Stimulated activated CD8-positive, alpha-beta memory T cell treated with anti-CD3 and anti-CD28 coated beads, Interleukin-7, amount 100 ng/mL, for 24 hours (primary cell): ENCODE measurements around the gene DUSP8.

Experiments
- DNase-seq: peaks from one replicate; pipeline ENCODE4 v3.0.0-alpha.2; 2020; ENCODE audit warnings: low read depth

The DUSP8 gene

GRCh38 chr11:1565904-1566247 lies 6.2 kb downstream of the DUSP8 start:
- DNase-seq = no peak

GRCh38 chr11:1565173-1565903 lies 6.7 kb downstream of the DUSP8 start:
- no peak for DNase-seq

DNA sequence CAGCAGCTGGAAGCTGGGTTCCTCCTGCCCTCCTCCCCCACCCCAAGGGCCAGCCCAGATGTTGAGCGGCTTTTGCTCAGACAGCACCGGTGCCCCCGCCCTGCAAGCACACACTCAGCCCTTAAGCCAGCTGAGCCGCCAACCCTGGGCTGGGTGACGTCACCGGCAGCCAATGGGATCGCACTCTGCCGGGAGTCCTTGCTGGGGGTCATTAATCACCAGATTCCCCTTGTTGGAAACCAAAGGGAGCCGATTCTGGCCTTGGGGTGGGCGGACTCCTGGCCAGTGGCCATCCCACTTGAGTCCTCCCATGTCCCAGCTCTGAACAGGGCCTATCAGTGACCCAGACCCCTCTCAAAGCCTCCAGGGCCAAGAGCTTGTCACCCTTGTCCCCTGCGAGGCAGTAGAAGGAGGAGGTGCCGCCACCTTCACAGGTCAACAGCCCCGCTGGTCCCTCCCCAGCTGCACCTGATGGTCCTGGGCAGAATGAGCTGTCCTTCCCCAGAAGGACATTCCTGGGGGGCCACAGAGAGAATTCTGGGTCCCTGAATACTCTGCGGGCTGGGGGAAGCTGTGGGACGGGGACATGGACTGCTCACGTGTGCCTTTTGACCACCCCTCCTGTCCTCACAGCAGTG lies 7.4 kb downstream of the DUSP8 start:
- no peak for DNase-seq

DNA sequence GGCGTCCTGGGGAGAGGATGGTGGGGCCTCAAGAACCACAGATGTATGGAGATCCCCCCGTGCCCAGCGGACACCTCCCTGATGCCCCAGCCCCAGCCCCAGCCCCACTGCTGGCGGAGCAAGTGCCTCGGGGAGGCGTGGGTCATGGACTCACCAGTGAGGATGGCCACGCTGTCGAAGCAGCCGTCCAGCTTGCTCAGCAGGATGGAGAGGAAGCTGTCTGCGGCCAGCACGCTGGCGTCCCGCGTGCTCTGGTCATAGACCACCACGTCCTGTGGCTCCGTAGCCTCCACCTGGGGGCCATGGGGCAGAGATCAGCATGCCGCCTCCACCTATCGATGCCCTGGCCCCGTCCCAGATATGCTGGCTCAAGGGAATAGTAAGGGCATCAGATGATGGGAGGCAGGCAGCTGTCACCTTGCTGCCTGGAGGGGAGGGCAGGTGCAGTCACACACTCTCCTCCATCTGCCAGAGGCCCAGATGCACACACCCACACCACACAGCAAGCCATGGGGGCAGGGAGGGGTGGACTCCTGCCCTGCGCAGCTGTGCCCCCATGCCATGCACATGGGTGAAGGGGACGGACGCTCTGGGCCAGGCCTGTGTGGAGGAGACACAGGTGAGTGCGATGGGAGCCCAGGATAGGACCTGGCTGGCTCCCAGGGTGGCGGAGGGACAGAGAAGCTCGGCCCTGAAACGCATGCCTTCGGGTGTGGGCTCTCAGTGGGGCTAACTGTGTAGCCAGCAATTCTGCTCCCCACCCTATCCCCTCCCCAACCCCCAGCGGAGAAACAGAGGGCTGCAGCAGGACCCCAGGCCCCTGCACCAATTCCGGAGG lies 8.2 kb downstream of the DUSP8 start:
- no peak for DNase-seq

DNA sequence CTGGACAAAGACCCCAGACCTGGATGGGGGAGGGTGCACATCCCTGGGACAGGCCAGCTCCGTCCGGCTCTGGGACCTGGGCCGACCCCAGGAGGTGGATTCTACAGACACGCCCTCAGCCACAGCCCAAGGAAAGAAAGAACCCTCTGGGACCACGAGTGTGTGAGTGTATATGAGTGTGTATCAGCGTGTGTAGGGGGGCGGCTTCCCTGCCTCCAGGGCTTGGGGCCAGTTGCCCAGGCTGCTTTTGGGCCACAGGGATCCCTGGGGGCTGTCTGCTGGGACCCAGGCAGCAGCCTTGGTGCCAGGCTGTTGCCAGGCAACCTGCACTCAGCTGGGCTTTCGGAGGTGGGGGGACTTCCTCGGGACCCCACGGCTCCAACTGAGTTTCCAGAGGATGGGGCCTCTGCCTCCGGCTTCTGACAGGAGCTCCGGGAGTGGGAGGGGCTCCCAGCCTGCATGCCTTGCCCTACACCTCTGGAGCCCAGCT lies 8.9 kb downstream of the DUSP8 start:
- DNase-seq = no peak

GRCh38 chr11:1562469-1563148 lies 9.5 kb downstream of the DUSP8 start:
- no peak for DNase-seq

DNA sequence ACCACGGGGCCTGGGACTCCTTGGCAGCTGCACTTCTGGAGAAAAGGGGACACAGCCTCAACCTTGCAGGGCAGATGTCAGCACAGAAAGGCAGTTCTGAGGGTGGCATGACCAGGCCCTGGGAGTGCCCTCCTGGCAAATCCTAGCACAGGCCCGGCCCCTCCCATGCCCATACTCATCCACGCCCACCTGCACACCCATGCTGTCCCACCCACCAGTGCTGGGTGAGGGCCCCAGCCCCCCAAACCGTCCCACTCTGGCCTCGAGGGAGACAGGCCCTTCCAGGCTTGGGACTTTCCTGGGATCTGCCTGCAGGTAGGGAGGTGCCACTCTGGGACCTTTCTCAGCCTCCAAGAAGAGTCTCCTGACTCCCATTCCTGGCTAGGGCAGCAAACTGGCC lies 10.1 kb downstream of the DUSP8 start:
- no peak for DNase-seq

DNA sequence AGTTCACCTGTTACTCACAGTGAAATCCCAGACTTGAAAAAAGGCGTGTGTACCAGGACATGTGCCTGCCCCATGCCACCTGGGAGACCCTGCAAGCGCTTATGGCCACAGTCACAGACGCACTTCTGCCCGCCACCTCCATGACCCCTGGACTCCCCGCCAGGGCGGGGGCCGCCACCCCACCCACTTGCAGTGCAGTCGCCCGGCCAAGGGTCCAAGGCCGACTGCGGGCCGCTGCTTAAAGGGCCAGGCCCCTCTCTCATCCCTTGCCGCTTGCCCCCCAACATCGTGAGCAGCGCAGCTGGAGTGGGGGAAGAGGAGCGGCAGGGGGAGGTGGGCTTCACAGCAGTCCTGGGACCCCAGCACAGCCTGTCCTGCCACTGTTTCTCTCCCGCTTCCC lies 10.8 kb downstream of the DUSP8 start:
- DNase-seq = no peak

DNA sequence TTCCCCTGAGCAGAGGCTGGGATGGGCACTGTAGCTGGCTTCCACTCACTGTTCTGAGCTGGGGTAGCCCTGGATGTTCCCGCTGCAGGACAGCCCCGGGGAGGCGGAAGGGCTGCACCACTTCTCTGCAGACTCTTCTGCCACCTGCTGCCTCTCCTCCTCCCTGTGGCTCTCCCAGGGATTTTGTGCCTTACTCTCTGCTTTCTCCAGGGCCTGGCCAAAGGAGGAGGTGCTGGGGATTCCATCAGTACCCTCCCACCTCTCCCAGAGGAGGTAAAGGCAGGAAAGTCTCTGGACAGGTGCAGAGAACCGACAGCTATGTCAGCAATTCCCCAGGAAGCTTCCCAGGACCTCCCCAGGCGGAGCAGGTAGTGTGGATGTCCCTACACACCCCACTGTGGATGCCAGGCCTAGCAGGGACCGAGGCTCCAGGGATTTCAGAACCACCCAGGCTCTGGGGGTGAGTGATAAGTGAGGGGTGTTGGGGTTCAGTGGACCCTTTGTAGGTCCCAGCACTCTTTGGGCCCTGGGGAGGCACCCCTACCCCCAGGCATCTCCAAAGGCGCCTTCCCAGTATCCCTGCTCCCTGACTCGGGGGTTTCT lies 11.3 kb downstream of the DUSP8 start:
- DNase-seq = no peak

- no peak for DNase-seq
These were observed 11.9 kb downstream of the DUSP8 start for GRCh38 chr11:1560002-1560648.

DNA sequence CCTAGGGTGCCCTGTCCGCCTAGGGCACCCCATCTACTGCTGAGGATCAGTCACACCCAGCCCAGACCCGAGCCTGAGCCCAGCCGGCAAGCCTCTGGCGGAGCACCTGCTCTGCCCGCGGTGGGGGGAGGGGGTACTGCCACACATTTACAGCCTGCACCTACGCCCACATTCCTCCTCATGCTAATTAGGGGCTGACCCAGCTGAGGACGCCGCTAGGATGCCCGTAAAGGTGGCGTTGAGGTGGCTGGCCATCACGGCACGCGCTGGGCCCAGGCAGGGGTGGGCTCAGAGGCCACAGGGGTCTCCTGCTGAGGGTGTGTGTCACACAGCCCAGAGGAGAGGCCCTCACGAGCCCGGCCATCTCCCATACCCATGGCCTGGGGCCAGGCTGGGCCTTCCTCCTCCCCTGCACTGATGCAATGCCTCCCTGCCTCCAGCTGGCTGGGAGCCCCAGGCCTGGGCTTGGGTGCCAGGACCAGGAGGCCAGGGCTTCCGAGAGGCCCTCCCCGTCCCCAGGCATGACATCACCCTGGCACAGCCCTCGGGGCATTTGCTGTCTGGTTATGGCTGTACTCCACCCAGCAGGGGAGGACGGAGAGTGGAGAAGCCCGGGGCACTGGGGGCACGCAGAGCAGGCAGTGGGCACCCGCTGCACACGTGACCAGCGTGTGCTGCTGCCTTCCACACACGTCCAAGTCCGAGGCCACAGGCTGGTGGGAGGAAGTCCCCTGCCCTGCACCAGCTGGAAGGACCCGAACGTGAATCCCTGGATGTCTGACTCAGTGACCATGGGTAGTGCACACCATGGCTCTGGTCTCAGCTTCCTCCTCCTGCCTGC lies 12.7 kb downstream of the DUSP8 start:
- no peak for DNase-seq

DNA sequence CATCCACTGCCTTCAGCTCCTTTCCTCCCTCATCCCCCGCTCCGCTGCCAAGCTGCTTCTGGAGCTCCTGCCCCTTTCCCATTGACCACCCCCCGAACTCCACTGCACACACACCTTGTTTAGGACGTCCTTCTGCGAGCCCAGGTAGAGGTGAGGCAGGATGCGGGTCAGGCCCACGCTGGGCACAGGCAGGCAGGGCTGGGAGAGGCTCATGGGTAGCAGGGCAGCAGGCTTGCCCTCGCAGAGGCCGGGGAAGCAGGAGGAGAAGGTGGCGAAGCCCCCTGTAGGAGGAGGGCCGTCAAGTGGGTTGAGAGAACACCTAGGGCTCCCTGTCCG lies 13.3 kb downstream of the DUSP8 start:
- DNase-seq = no peak

GRCh38 chr11:1557904-1558774 lies 13.9 kb downstream of the DUSP8 start:
- DNase-seq = no peak

DNA sequence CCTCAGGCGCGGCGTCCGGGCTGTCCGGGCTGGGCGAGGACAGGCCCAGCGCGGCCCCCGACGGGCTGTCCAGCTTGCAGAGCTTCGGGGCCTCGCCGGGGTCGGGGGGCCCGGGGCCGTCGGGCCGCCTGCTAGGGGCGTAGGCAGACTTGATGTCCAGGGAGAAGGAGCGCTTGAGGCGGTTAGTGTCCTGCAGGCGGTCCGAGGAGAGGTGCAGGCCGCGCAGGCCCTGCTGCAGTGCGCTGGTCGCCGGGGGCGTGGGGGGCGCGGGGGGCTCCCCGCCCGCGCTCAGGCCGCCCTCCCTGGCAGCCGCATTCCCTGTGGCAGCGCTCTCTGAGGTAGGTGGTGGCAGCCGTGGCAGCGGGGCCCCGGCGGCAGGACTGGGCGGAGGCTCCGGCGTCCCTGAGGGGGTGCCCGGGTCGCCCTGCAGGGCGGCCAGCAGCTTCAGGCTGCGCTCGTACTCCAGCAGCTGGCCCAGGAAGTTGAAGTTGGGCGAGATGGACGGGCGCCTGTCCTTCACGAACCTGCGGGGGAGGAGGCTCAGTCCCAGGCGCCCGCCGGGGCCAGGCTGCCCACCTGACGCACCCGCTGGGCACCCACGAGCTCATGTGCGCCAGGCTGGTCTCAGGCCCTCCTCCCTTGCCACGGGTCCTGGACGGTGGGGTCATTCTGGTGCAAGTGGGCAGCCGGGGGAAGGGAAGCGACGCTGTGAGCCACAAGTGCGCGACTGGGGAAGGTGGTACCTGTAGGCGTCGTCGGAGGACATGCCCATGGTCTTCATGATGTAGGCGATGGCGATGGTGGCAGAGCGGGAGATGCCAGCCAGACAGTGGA lies 14.8 kb downstream of the DUSP8 start:
- DNase-seq = no peak

DNA sequence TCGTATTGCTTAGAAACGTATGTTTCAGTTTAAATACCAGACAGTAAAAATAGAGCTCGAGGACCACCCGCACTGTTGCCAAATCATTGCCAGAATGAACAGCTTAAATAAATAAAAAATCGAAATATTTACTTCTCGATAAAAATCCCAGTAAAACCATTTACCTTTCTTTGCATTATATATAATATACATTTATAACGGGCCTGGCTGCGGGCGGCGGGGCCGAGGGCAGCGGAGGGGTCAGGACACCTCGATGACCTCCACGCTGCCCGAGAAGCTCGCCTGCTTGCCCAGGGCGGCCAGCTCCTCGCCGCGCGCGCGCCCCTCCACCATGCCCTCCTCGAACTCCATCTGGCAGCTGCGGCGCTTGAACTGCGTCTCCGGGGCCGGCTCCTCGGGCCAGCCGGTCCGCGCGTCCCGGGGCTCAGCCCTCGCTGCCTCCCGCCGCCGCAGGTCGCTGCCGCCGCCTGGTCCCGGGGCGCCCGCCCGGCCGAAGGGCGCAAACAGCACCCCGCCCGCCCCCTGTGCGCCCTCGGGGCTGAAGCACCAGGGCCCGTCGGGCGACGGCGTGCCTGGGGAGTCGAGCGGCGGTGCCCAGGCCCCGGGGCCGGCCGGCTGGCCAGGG lies 15.7 kb downstream of the DUSP8 start:
- DNase-seq = no peak

- no peak for DNase-seq
These were observed 16.3 kb downstream of the DUSP8 start for GRCh38 chr11:1555713-1556153.

DNA sequence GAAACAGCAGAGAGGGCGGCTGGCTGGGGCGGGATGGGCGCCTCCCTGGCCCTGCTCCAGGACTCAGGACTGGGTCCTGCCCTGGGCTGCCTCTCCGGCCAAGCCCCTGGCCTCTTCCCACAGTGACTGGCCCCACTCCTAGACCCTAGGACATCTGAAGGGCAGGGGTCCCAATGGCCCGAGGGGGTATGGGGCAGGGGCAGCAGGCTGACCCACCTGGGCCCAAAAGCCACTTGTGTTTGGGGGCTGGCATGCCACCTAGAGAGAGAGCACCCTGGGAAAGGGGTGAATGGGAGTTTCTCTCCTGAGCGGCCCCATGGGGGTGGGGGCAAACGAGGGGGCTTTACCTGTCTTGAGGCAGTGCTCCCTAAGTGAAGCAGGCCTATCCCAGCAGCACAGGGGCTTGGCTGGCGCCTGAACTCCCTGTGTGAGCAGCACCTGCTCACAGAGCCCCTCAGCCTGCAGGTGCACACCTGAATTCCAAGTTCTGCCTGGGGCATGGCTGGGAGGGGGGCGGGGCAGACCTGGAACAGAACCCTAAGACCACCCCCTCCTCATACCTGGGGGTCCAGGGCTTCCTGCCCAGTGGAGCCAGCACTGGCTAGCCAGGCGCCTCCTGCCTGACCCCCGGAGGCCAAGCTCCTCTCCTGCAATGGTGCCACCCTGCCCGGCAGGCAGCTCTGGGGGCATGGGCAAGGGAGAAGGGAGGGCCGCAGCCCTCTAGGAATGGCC lies 16.9 kb downstream of the DUSP8 start:
- no peak for DNase-seq
